ENCODE data around the gene BRIP1. TPM values are rescaled to one million over a fixed set of nuclear protein-coding genes. Genes with fewer than 3 reads are reported as not detected.

Gene BRIP1
- total RNA-seq, 2 experiments from 2014 or later: 13.2 to 14.5 TPM

GRCh38 chr17:61766520-61766919 is 96.8 kb downstream of the BRIP1 start:
- POLR2A ChIA-PET: no interaction called here
- TF ChIP-seq, protein P1, sequence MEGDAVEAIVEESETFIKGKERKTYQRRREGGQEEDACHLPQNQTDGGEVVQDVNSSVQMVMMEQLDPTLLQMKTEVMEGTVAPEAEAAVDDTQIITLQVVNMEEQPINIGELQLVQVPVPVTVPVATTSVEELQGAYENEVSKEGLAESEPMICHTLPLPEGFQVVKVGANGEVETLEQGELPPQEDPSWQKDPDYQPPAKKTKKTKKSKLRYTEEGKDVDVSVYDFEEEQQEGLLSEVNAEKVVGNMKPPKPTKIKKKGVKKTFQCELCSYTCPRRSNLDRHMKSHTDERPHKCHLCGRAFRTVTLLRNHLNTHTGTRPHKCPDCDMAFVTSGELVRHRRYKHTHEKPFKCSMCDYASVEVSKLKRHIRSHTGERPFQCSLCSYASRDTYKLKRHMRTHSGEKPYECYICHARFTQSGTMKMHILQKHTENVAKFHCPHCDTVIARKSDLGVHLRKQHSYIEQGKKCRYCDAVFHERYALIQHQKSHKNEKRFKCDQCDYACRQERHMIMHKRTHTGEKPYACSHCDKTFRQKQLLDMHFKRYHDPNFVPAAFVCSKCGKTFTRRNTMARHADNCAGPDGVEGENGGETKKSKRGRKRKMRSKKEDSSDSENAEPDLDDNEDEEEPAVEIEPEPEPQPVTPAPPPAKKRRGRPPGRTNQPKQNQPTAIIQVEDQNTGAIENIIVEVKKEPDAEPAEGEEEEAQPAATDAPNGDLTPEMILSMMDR (IDR thresholded peaks at IDR 0.05): no peak
- Mint-ChIP-seq H3K4me3 (no peak overlapping the region), H3K36me3 (ENCODE audit: low read depth) (peaks cover 34% of the 10 kb centered on the region), H3K27me3 (no peaks in the 10 kb centered on the region), H3K4me1 (ENCODE audit: low read depth) (no peaks in the 10 kb centered on the region), H3K27ac (no peak overlapping the region), H3K9me3 (peaks cover 8% of the 10 kb centered on the region)
- no peak for ATAC-seq
- intact Hi-C loops (cut with micrococcal nuclease): no loop called here
- CTCF ChIA-PET: no interaction called here
- no peak for DNase-seq

GRCh38 chr17:61764846-61765245 is 98.5 kb downstream of the BRIP1 start:
- ChIA-PET CTCF (no interaction called here), POLR2A (no interaction called here)
- ATAC-seq (no peak), DNase-seq (no peak)
- H3K4me1 Mint-ChIP-seq (ENCODE audit: low read depth): no peaks in the 10 kb centered on the region
- peaks cover 30% of the 10 kb centered on the region for H3K36me3 Mint-ChIP-seq (ENCODE audit: low read depth)
- no peak overlapping the region for H3K4me3 Mint-ChIP-seq
- no peaks in the 10 kb centered on the region for H3K9me3 Mint-ChIP-seq
- no peak overlapping the region for H3K27ac Mint-ChIP-seq
- no peaks in the 10 kb centered on the region for H3K27me3 Mint-ChIP-seq
- intact Hi-C loops (cut with micrococcal nuclease): no loop called here
- TF ChIP-seq, protein P1 (IDR thresholded peaks at IDR 0.05): no peak

DNA sequence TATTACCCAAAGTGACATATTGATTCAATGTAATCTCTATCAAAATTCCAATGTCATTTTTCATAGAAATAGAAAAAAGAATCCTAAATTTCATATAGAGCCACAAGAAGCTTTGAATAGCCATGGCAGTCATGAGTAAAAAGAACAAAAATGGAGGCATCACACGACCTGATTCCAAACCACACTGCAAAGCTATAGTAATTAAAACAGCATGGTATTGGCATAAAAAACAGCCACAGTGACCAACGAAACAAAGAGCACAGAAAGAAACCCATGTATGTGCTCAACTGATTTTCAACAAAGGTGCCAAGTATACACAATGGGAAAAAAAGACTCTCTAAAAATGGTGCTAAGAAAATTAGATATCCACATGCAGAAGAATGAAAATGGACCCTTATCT is 101.5 kb downstream of the BRIP1 start:
- H3K4me1 Mint-ChIP-seq (ENCODE audit: low read depth): peaks cover 5% of the 10 kb centered on the region
- DNase-seq: no peak
- H3K9me3 Mint-ChIP-seq: peaks cover 2% of the 10 kb centered on the region
- ChIA-PET CTCF (no interaction called here), POLR2A (no interaction called here)
- H3K27ac Mint-ChIP-seq: no peak overlapping the region
- H3K36me3 Mint-ChIP-seq (ENCODE audit: low read depth): peaks cover 34% of the 10 kb centered on the region
- intact Hi-C loops (cut with micrococcal nuclease): no loop called here
- H3K4me3 Mint-ChIP-seq: no peak overlapping the region
- H3K27me3 Mint-ChIP-seq: no peaks in the 10 kb centered on the region
- ATAC-seq: no peak
- TF ChIP-seq, protein P1 (IDR thresholded peaks at IDR 0.05): no peak

DNA sequence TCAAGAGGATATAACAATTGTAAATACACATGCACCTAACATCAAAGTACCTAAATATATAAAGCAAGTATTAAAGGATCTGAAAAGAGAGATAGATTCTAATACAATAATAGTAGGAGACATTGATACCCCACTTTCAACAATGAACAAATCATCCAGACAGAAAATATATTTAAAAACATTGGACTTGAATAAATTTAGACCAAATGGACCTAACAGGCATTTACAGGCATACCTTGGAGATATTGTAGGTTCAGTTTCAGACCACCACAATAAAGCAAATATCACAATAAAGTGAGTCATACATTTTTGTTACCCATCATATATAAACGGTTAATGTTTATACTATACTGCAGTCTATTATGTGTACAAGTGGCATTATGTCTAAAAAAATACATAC is 104.0 kb downstream of the BRIP1 start:
- Mint-ChIP-seq H3K27me3 (no peaks in the 10 kb centered on the region), H3K4me1 (ENCODE audit: low read depth) (peaks cover 5% of the 10 kb centered on the region), H3K9me3 (peaks cover 2% of the 10 kb centered on the region), H3K4me3 (no peak overlapping the region), H3K27ac (no peak overlapping the region), H3K36me3 (ENCODE audit: low read depth) (peaks cover 34% of the 10 kb centered on the region)
- ChIA-PET POLR2A (no interaction called here), CTCF (no interaction called here)
- no peak for ATAC-seq
- DNase-seq: no peak
- intact Hi-C loops (cut with micrococcal nuclease): no loop called here
- TF ChIP-seq, protein P1 (IDR thresholded peaks at IDR 0.05): no peak

DNA sequence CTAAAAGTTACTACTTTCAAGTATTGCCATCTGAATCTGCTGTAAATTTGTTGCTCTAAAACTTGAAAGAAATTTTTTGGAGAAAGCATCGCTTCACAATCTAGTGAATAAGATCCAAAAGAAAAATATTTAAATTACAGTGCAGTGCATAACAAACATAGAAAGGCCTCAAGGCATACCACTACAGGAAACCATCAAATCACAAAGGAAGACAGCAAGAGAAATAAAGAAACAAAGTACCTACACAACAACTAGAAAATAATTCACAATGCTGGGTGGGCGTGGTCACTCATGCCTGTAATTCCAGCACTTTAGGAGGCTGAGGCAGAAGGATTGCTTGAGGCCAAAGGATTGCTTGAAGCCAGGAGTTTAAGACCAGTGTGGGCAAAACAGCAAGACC is 104.9 kb downstream of the BRIP1 start:
- Mint-ChIP-seq H3K27ac (no peak overlapping the region), H3K27me3 (no peaks in the 10 kb centered on the region), H3K9me3 (peaks cover 2% of the 10 kb centered on the region), H3K4me1 (ENCODE audit: low read depth) (peaks cover 5% of the 10 kb centered on the region), H3K4me3 (no peak overlapping the region), H3K36me3 (ENCODE audit: low read depth) (peaks cover 34% of the 10 kb centered on the region)
- intact Hi-C loops (cut with micrococcal nuclease): no loop called here
- ChIA-PET POLR2A (no interaction called here), CTCF (no interaction called here)
- no peak for DNase-seq
- no peak for ATAC-seq
- TF ChIP-seq, protein P1 (IDR thresholded peaks at IDR 0.05): no peak

Measured in activated CD8-positive, alpha-beta T cell treated with anti-CD3 and anti-CD28 coated beads for 36 hours (primary cell).